Kidney (tissue), 14 donors: ENCODE measurements around the gene CACNA1S. TPM values are rescaled to one million over a fixed set of nuclear protein-coding genes. Genes with fewer than 3 reads are reported as not detected.
A peak's percentile ranks its signal among the peaks of the same experiment; 100 is the strongest.

Experiments used
- DNase-seq, 5 donors: peaks; one replicate each; pipeline ENCODE4 v3.0.0-alpha.2; 2013 to 2020
- FAIRE-seq: peaks from 2 replicates; lab custom pipeline; 2012; peaks lifted over from hg19 to GRCh38; lab: Jason Lieb, UNC
- H3K27ac ChIP-seq, 2 donors: one replicate each; pipeline ENCODE4 v1.7.0; 2013; ENCODE audit warnings: low read depth in 2 of 2, low read length in 2 of 2, inconsistent platforms in 1 of 2
- H3K27me3 ChIP-seq: one replicate; pipeline ENCODE4 v1.7.1; 2013; ENCODE audit warnings: low read length, inconsistent platforms; ENCODE audit not compliant: control insufficient read depth, insufficient read depth
- H3K36me3 ChIP-seq, 3 donors: one replicate each; pipeline versions ENCODE4 v1.7.0 to v1.7.1; 2013; ENCODE audit warnings: low read length in 3 of 3, control low read depth in 1 of 3, inconsistent platforms in 1 of 3; ENCODE audit not compliant: insufficient read depth in 3 of 3, control insufficient read depth in 2 of 3
- H3K4me1 ChIP-seq, 3 donors: one replicate each; pipeline versions ENCODE4 v1.7.0 to v1.7.1; 2013; ENCODE audit warnings: low read length in 3 of 3, inconsistent platforms in 1 of 3, low read depth in 1 of 3; ENCODE audit not compliant: control insufficient read depth in 2 of 3, insufficient read depth in 2 of 3
- H3K4me3 ChIP-seq, 3 donors: one replicate each; pipeline versions ENCODE4 v1.7.0 to v1.8.1; 2013; ENCODE audit warnings: low read length in 3 of 3, control low read depth in 1 of 3, inconsistent platforms in 1 of 3
- H3K9ac ChIP-seq, 3 donors: one replicate each; pipeline versions ENCODE4 v1.7.0 to v1.7.1; 2013; ENCODE audit warnings: low read length in 3 of 3, control low read depth in 1 of 3, inconsistent platforms in 1 of 3
- H3K9me3 ChIP-seq, 3 donors: one replicate each; pipeline versions ENCODE4 v1.7.0 to v1.7.1; 2013; ENCODE audit warnings: low read length in 3 of 3, control low read depth in 1 of 3, inconsistent platforms in 1 of 3; ENCODE audit not compliant: control insufficient read depth in 2 of 3, insufficient read depth in 1 of 3
- intact Hi-C: fragments of 100-400 bp; cut with DNase I; formaldehyde crosslinking; loops from one replicate; pipeline ENCODE4 v1.11.1; 2022
- polyA plus RNA-seq: library from polyadenylated mRNA; stranded (reverse); fragments of 350-450 nt; fragmentation: Illumina TruSeq; extraction: RNeasy Lipid Tissue Mini Kit (QIAGEN cat#74804); gene quantifications from one replicate; pipeline ENCODE4 v1.2.3, GENCODE V29; 2014; ENCODE audit warnings: low read depth, low replicate concordance; ENCODE audit not compliant: insufficient read depth
- total RNA-seq: library from RNA; stranded (reverse); fragmentation: NEBNext Ultra II Directional; extraction: Animal tissue kit (Norgen Biotek cat#: 25700); gene quantifications from one replicate; pipeline ENCODE4 v1.2.1, GENCODE V29; 2021
- TF ChIP-seq, protein P1 (sequence below): IDR thresholded peaks from 3 replicates; pipeline ENCODE4 v1.5.1; 2012; ENCODE audit warnings: mild to moderate bottlenecking, moderate library complexity, borderline replicate concordance; ENCODE audit not compliant: insufficient read depth; ENCODE audit errors: extremely low read depth
- donor health status: control.
- donor health status: control.
- donor health status: control.
- donor health status: control.
- donor health status: control.
- donor health status: DM: yes; HTN: yes; CAD: no.
- donor health status: Normal renal cell carcinoma (clear cell type).

The CACNA1S gene
- total and polyA plus RNA-seq, 2 donors from 2014 or later: 0.41 TPM; not detected in 1

DNA sequence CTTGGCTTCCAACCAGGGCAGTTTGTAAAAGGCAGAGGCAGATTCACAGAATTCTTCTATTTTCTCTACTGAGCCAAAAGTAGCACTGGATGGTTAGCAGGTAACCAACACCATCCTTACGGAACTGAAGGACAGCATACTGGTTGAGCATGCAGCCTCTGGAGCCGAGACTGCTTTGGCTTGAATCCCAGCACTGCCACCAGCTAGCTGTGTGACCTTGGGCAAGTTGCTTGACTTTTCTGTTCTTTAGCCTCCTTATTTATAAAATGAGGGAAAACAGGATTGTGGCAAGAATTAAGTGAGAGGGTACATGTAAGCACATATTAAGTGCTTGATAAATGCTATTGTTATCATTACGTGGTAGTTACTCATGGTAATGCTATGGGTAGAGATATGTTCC is 19.5 kb downstream of the CACNA1S start:
- Histone ChIP-seq H3K4me1 (no peaks in the 10 kb centered on the region), H3K27ac (no peak overlapping the region), H3K36me3 (no peaks in the 10 kb centered on the region), H3K4me3 (no peak overlapping the region), H3K27me3 (no peaks in the 10 kb centered on the region), H3K9ac (no peak overlapping the region), H3K9me3 (no peaks in the 10 kb centered on the region)
- FAIRE-seq (no peak), DNase-seq (no peak)
- TF ChIP-seq, protein P1, sequence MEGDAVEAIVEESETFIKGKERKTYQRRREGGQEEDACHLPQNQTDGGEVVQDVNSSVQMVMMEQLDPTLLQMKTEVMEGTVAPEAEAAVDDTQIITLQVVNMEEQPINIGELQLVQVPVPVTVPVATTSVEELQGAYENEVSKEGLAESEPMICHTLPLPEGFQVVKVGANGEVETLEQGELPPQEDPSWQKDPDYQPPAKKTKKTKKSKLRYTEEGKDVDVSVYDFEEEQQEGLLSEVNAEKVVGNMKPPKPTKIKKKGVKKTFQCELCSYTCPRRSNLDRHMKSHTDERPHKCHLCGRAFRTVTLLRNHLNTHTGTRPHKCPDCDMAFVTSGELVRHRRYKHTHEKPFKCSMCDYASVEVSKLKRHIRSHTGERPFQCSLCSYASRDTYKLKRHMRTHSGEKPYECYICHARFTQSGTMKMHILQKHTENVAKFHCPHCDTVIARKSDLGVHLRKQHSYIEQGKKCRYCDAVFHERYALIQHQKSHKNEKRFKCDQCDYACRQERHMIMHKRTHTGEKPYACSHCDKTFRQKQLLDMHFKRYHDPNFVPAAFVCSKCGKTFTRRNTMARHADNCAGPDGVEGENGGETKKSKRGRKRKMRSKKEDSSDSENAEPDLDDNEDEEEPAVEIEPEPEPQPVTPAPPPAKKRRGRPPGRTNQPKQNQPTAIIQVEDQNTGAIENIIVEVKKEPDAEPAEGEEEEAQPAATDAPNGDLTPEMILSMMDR: no peak
- intact Hi-C loops: no loop called here

- Histone ChIP-seq H3K9ac (no peak overlapping the region), H3K27me3 (no peaks in the 10 kb centered on the region), H3K27ac (no peak overlapping the region), H3K36me3 (no peaks in the 10 kb centered on the region), H3K4me3 (no peak overlapping the region), H3K9me3 (no peaks in the 10 kb centered on the region), H3K4me1 (no peaks in the 10 kb centered on the region)
- intact Hi-C loops: no loop called here
- no peak for FAIRE-seq
- no peak for DNase-seq
- TF ChIP-seq, protein P1: no peak
These were observed 21.0 kb downstream of the CACNA1S start for GRCh38 chr1:201091256-201091655.

GRCh38 chr1:201090541-201090940 is 21.7 kb downstream of the CACNA1S start:
- Histone ChIP-seq H3K9ac (no peak overlapping the region), H3K36me3 (no peaks in the 10 kb centered on the region), H3K4me1 (peaks cover 0 to 2% (median 0%) of the 10 kb centered on the region in 3 donors), H3K4me3 (no peak overlapping the region), H3K27me3 (no peaks in the 10 kb centered on the region), H3K9me3 (no peaks in the 10 kb centered on the region), H3K27ac (no peak overlapping the region)
- DNase-seq (no peak), FAIRE-seq (no peak)
- TF ChIP-seq, protein P1: no peak
- intact Hi-C loops: no loop called here

GRCh38 chr1:201089596-201089995 is 22.6 kb downstream of the CACNA1S start:
- H3K27ac ChIP-seq: no peak overlapping the region
- no peaks in the 10 kb centered on the region for H3K9me3 ChIP-seq
- H3K9ac ChIP-seq: no peak overlapping the region
- no peaks in the 10 kb centered on the region for H3K36me3 ChIP-seq
- intact Hi-C loops: no loop called here
- DNase-seq (peak in 3 of 5 donors; percentile 33 to 58 (median 50)), FAIRE-seq (no peak)
- H3K4me1 ChIP-seq: peaks cover 0 to 2% (median 0%) of the 10 kb centered on the region in 3 donors
- TF ChIP-seq, protein P1: no peak
- no peaks in the 10 kb centered on the region for H3K27me3 ChIP-seq
- no peak overlapping the region for H3K4me3 ChIP-seq
